OCI-LY7 (cell line): Measurements from ENCODE around the gene PPP1R14C. TPM values are rescaled to one million over a fixed set of nuclear protein-coding genes. Genes with fewer than 3 reads are reported as not detected.

Experiments
- BruUV-seq: library from RNA; stranded (reverse); fragments of 400-500 nt; replicated peaks from 2 replicates; lab custom pipeline; 2021; lab: Mats Ljungman, UMichigan
- CTCF ChIA-PET: fragments of 300-600 bp; sonication (Branson Sonifier 250); formaldehyde crosslinking; loops from one replicate; lab custom pipeline; 2022; ENCODE audit warnings: antibody characterized with exemption; ENCODE audit not compliant: unreplicated experiment; lab: Charles Lee
- POLR2A ChIA-PET: fragments of 300-600 bp; sonication (Branson Sonifier 250); formaldehyde crosslinking; loops from one replicate; lab custom pipeline; 2022; ENCODE audit warnings: antibody characterized with exemption; lab: Charles Lee
- DNase-seq: peaks from one replicate; pipeline ENCODE4 v3.0.0-alpha.2; 2015; ENCODE audit warnings: low spot score
- H2AFZ ChIP-seq: fragments of 200-600 bp; sonication (generic), shearing (Covaris generic); 2 replicates; pipeline ENCODE4 v1.6.1; 2014; ENCODE audit warnings: mild to moderate bottlenecking, antibody characterized with exemption, low read length, moderate library complexity
- H3K27ac ChIP-seq: fragments of 200-600 bp; sonication (generic); 2 replicates; pipeline ENCODE4 v1.5.1; 2014; ENCODE audit warnings: mixed run types, low read depth, mild to moderate bottlenecking, moderate library complexity, low read length, inconsistent platforms; ENCODE audit not compliant: poor library complexity, severe bottlenecking
- H3K36me3 ChIP-seq: fragments of 200-600 bp; sonication (generic); 2 replicates; pipeline ENCODE4 v1.6.1; 2014; ENCODE audit warnings: mild to moderate bottlenecking, antibody characterized with exemption, low read length, moderate library complexity, mixed read lengths; ENCODE audit not compliant: insufficient read depth
- H3K4me1 ChIP-seq: fragments of 200-600 bp; sonication (generic); 2 replicates; pipeline ENCODE4 v1.5.1; 2014; ENCODE audit warnings: mild to moderate bottlenecking, low read length; ENCODE audit not compliant: insufficient read depth, poor library complexity, severe bottlenecking
- H3K4me2 ChIP-seq: fragments of 200-600 bp; sonication (generic); 2 replicates; pipeline ENCODE4 v1.6.1; 2014; ENCODE audit warnings: mild to moderate bottlenecking, low read length
- H3K4me3 ChIP-seq: fragments of 200-600 bp; sonication (generic); 2 replicates; pipeline ENCODE4 v1.5.1; 2014; ENCODE audit warnings: mild to moderate bottlenecking, low read depth, low read length; ENCODE audit not compliant: poor library complexity, severe bottlenecking
- H3K79me2 ChIP-seq: fragments of 200-600 bp; sonication (generic); 2 replicates; pipeline ENCODE4 v1.6.1; 2016; ENCODE audit warnings: low read depth, mild to moderate bottlenecking, low read length, moderate library complexity, mixed read lengths; ENCODE audit not compliant: insufficient read depth
- H3K9me2 ChIP-seq: fragments of 200-600 bp; sonication (generic); 2 replicates; pipeline ENCODE4 v1.6.1; 2016; ENCODE audit warnings: mild to moderate bottlenecking, low read length, mixed read lengths; ENCODE audit not compliant: insufficient read depth
- H3K9me3 ChIP-seq: fragments of 200-600 bp; sonication (generic); 2 replicates; pipeline ENCODE4 v1.6.1; 2014; ENCODE audit warnings: mild to moderate bottlenecking, mixed run types, low read length, mixed read lengths
- H4K20me1 ChIP-seq: fragments of 200-600 bp; sonication (generic); 2 replicates; pipeline ENCODE4 v1.6.1; 2014; ENCODE audit warnings: mild to moderate bottlenecking, antibody characterized with exemption, low read length, moderate library complexity, mixed read lengths; ENCODE audit not compliant: insufficient read depth
- EZH2phosphoT487 ChIP-seq: fragments of 200-600 bp; sonication (generic); IDR thresholded peaks from 2 replicates; pipeline ENCODE4 v1.6.1; 2018; ENCODE audit warnings: low read depth, borderline replicate concordance, mild to moderate bottlenecking, mixed run types, antibody characterized with exemption, low read length, moderate library complexity, mixed read lengths
- intact Hi-C: fragments of 100-400 bp; cut with micrococcal nuclease; formaldehyde crosslinking; loops from one replicate; pipeline ENCODE4 v1.10.0; 2022; ENCODE audit not compliant: unreplicated experiment
- total RNA-seq, 2 experiments: library from RNA; depleted of rRNA in 1 of 2; stranded (reverse); fragments of >200 nt in 1 of 2; shearing (Covaris generic) in 1 of 2; gene quantifications; 2 replicates each; pipeline ENCODE4 v1.2.3, GENCODE V29; 2014 to 2022
- TF ChIP-seq, protein P1 (sequence below): fragments of 200-600 bp; sonication (generic); conservative IDR thresholded peaks from 2 replicates; pipeline ENCODE4 v1.5.1; 2014; ENCODE audit warnings: mild to moderate bottlenecking, antibody characterized with exemption, low read length, moderate library complexity, mixed read lengths

PPP1R14C gene
- total RNA-seq, 2 experiments from 2014 or later: 1.8 TPM; not detected in 1

DNA sequence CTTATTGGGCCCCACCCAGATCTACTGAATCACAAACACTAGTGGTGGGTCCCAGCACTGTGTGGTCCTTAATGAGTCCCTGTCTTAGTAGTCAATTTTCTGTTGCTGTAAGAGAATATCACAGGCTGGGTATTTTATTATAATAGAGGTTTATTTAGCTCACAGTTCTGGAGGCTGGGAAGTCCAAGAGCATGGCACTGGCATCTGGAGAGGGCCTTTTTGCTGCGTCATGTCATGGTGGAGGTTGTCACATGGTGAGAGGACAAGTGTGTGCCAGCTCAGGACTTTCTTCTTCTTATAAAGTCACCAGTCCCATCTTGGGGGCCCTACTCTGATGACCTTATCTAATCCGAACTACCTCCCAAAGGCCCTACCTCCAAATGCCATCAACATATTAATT is 105.0 kb downstream of the PPP1R14C start:
- H2AFZ ChIP-seq: no peak overlapping the region
- intact Hi-C loops: no loop called here
- H3K4me1 ChIP-seq: no peaks in the 10 kb centered on the region
- H3K36me3 ChIP-seq: no peaks in the 10 kb centered on the region
- no TSS peak for BruUV-seq
- no peak overlapping the region for H3K4me2 ChIP-seq
- H3K9me3 ChIP-seq: 0 out of 2 replicates have a peak, but pooled peaks cover 6% of the 10 kb centered on the region
- POLR2A ChIA-PET: no interaction called here
- H3K79me2 ChIP-seq: no peaks in the 10 kb centered on the region
- DNase-seq: no peak
- H3K27ac ChIP-seq: no peak overlapping the region
- TF ChIP-seq EZH2phosphoT487: no peak
- H3K9me2 ChIP-seq: 0 out of 2 replicates have a peak, but pooled peaks cover 3% of the 10 kb centered on the region
- no peak overlapping the region for H3K4me3 ChIP-seq
- CTCF ChIA-PET: no interaction called here
- no peaks in the 10 kb centered on the region for H4K20me1 ChIP-seq

DNA sequence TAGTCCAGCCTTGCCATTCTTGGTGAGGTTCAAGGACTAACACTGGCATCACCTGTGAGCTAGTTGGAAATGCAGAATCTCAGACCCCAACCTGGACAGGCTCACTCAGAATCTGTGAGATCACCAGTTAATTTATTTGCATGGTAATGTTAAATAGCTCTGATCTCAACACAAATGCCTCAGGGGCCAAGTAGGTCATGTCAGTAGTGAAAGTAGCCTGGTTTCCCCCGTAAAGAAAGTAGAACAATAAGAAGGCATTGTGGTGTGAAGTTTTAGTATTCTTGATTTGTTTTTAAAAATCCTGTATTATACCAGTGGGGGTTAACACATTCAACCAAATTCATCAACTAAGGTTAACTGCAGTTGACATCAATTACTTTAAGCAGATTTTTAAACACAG is 105.5 kb downstream of the PPP1R14C start:
- H3K9me3 ChIP-seq: 0 out of 2 replicates have a peak, but pooled peaks cover 6% of the 10 kb centered on the region
- no TSS peak for BruUV-seq
- H3K9me2 ChIP-seq: 0 out of 2 replicates have a peak, but pooled peaks cover 3% of the 10 kb centered on the region
- H3K4me2 ChIP-seq: no peak overlapping the region
- H3K4me3 ChIP-seq: no peak overlapping the region
- ChIA-PET CTCF (no interaction called here), POLR2A (interaction anchor here (0.6 kb wide), 1 partner anchor 94 kb away, joined by 4 read pairs; no protein-coding TSS in a partner anchor)
- DNase-seq: no peak
- no peak overlapping the region for H3K27ac ChIP-seq
- no peaks in the 10 kb centered on the region for H3K79me2 ChIP-seq
- no peaks in the 10 kb centered on the region for H3K36me3 ChIP-seq
- intact Hi-C loops: no loop called here
- no peak overlapping the region for H2AFZ ChIP-seq
- TF ChIP-seq, protein P1, sequence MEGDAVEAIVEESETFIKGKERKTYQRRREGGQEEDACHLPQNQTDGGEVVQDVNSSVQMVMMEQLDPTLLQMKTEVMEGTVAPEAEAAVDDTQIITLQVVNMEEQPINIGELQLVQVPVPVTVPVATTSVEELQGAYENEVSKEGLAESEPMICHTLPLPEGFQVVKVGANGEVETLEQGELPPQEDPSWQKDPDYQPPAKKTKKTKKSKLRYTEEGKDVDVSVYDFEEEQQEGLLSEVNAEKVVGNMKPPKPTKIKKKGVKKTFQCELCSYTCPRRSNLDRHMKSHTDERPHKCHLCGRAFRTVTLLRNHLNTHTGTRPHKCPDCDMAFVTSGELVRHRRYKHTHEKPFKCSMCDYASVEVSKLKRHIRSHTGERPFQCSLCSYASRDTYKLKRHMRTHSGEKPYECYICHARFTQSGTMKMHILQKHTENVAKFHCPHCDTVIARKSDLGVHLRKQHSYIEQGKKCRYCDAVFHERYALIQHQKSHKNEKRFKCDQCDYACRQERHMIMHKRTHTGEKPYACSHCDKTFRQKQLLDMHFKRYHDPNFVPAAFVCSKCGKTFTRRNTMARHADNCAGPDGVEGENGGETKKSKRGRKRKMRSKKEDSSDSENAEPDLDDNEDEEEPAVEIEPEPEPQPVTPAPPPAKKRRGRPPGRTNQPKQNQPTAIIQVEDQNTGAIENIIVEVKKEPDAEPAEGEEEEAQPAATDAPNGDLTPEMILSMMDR: no peak
- TF ChIP-seq EZH2phosphoT487: no peak
- no peaks in the 10 kb centered on the region for H3K4me1 ChIP-seq
- H4K20me1 ChIP-seq: no peaks in the 10 kb centered on the region

DNA sequence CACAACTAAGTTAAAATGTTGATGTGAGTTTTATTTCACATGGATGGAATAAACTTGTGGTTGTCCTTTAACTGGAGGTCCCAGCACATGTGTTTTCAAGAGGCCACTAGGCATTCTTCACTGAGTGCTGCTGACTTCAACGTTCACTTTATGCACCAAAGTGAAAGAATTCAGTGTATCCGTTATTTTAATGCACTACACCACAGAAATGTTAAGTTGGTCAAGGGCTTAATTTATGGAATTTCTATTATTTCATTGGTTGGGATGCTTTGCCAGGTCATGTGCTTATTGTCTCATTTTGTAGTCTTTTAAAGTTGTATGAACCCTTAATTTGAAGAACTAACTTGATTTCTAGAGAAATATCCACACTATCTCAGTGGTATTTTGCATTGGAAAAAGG is 106.4 kb downstream of the PPP1R14C start:
- TF ChIP-seq, protein P1: no peak
- TF ChIP-seq EZH2phosphoT487: no peak
- no peaks in the 10 kb centered on the region for H3K4me1 ChIP-seq
- H3K79me2 ChIP-seq: no peaks in the 10 kb centered on the region
- intact Hi-C loops: no loop called here
- BruUV-seq: no TSS peak
- no peak for DNase-seq
- 0 out of 2 replicates have a peak, but pooled peaks cover 3% of the 10 kb centered on the region for H3K9me2 ChIP-seq
- H2AFZ ChIP-seq: no peak overlapping the region
- CTCF ChIA-PET: no interaction called here
- H3K36me3 ChIP-seq: no peaks in the 10 kb centered on the region
- H3K27ac ChIP-seq: no peak overlapping the region
- no peaks in the 10 kb centered on the region for H4K20me1 ChIP-seq
- no peak overlapping the region for H3K4me2 ChIP-seq
- H3K9me3 ChIP-seq: 0 out of 2 replicates have a peak, but pooled peaks cover 6% of the 10 kb centered on the region
- H3K4me3 ChIP-seq: no peak overlapping the region
- POLR2A ChIA-PET: no interaction called here
